HG02610 (cell line): Measurements from ENCODE around the gene KDSR.
"Not testable (repeated sequence)": the region's sequence is repeated elsewhere in the genome, so short reads cannot be mapped to it uniquely, and the experiment has no call there.

Experiments
- ATAC-seq: cut with Tn5 transposase; IDR thresholded peaks from one replicate; pipeline ENCODE4 v1.9.1; 2021; ENCODE audit warnings: mild to moderate bottlenecking, moderate library complexity; ENCODE audit not compliant: unreplicated experiment

KDSR gene

GRCh38 chr18:63366213-63367052 lies 573 bp downstream of the KDSR start:
- peak; percentile 30 for ATAC-seq

- no peak for ATAC-seq
Measured at GRCh38 chr18:63365876-63366212, 1.2 kb downstream of the KDSR start.

GRCh38 chr18:63363951-63364350 lies 3.1 kb downstream of the KDSR start:
- ATAC-seq: no peak

GRCh38 chr18:63363420-63363819 lies 3.6 kb downstream of the KDSR start:
- ATAC-seq: not testable (repeated sequence)

GRCh38 chr18:63356272-63356896 lies 10.6 kb downstream of the KDSR start:
- ATAC-seq: no peak

GRCh38 chr18:63350230-63350629 lies 16.8 kb downstream of the KDSR start:
- ATAC-seq: no peak

- no peak for ATAC-seq
Measured at GRCh38 chr18:63348508-63349136, 18.4 kb downstream of the KDSR start.

- no peak for ATAC-seq
Measured at GRCh38 chr18:63346480-63347183, 20.4 kb downstream of the KDSR start.

GRCh38 chr18:63346031-63346430 lies 21.0 kb downstream of the KDSR start:
- no peak for ATAC-seq

GRCh38 chr18:63344918-63345317 lies 22.1 kb downstream of the KDSR start:
- ATAC-seq: no peak

- no peak for ATAC-seq
Measured at GRCh38 chr18:63344263-63344662, 22.7 kb downstream of the KDSR start.

- peak; percentile 61 for ATAC-seq
Measured at GRCh38 chr18:63342206-63342605, 24.8 kb downstream of the KDSR start.

- no peak for ATAC-seq
Measured at GRCh38 chr18:63339920-63340484, 27.0 kb downstream of the KDSR start.

- ATAC-seq: no peak
Measured at GRCh38 chr18:63336366-63337099, 30.5 kb downstream of the KDSR start.

GRCh38 chr18:63331105-63331504 lies 35.9 kb downstream of the KDSR start:
- no peak for ATAC-seq

- ATAC-seq: no peak
Measured at GRCh38 chr18:63329431-63330145, 37.4 kb downstream of the KDSR start.

GRCh38 chr18:63326011-63326410 lies 41.0 kb downstream of the KDSR start:
- ATAC-seq: no peak

GRCh38 chr18:63325086-63325686 lies 41.8 kb downstream of the KDSR start:
- no peak for ATAC-seq

GRCh38 chr18:63322908-63323634 lies 43.9 kb downstream of the KDSR start:
- ATAC-seq: no peak
